Activated effector memory CD4-positive, alpha-beta T cell treated with anti-CD3 and anti-CD28 coated beads, Interleukin-2, amount 50 U/mL, for 16 hours (primary cell): Measurements from ENCODE around the gene GPC3.
"Not testable (repeated sequence)": the region's sequence is repeated elsewhere in the genome, so short reads cannot be mapped to it uniquely, and the experiment has no call there.

ENCODE experiments used
- DNase-seq: peaks from one replicate; pipeline ENCODE4 v3.0.0-alpha.2; 2020

The GPC3 gene

GRCh38 chrX:133985164-133985966 lies at the start of gene GPC3:
Gene GPC3, minus strand, starts transcription at chrX:133985594.
- DNase-seq = peak; percentile 67

- DNase-seq = no peak
Measured at GRCh38 chrX:134032441-134032840, 47.0 kb upstream of the GPC3 start.

GRCh38 chrX:134026565-134027311 lies 41.3 kb upstream of the GPC3 start:
- no peak for DNase-seq

GRCh38 chrX:134025986-134026545 lies 40.7 kb upstream of the GPC3 start:
- no peak for DNase-seq

- no peak for DNase-seq
Measured at GRCh38 chrX:134024686-134025377, 39.4 kb upstream of the GPC3 start.

GRCh38 chrX:134023851-134024281 lies 38.5 kb upstream of the GPC3 start:
- DNase-seq = no peak

GRCh38 chrX:134020910-134021309 lies 35.5 kb upstream of the GPC3 start:
- no peak for DNase-seq

GRCh38 chrX:134019567-134020206 lies 34.3 kb upstream of the GPC3 start:
- no peak for DNase-seq

- DNase-seq = not testable (repeated sequence)
Measured at GRCh38 chrX:134016309-134016708, 30.9 kb upstream of the GPC3 start.

GRCh38 chrX:134015510-134015909 lies 30.1 kb upstream of the GPC3 start:
- not testable (repeated sequence) for DNase-seq

- DNase-seq = no peak
Measured at GRCh38 chrX:134013524-134013923, 28.1 kb upstream of the GPC3 start.

GRCh38 chrX:134013092-134013497 lies 27.7 kb upstream of the GPC3 start:
- no peak for DNase-seq

GRCh38 chrX:134010690-134011089 lies 25.3 kb upstream of the GPC3 start:
- DNase-seq = no peak

GRCh38 chrX:134007716-134008115 lies 22.3 kb upstream of the GPC3 start:
- DNase-seq = no peak

GRCh38 chrX:134006484-134007161 lies 21.2 kb upstream of the GPC3 start:
- DNase-seq = no peak

GRCh38 chrX:134004084-134004483 lies 18.7 kb upstream of the GPC3 start:
- no peak for DNase-seq

- DNase-seq = no peak
Measured at GRCh38 chrX:134002921-134003615, 17.7 kb upstream of the GPC3 start.

GRCh38 chrX:134000260-134001245 lies 15.2 kb upstream of the GPC3 start:
- DNase-seq = no peak

- DNase-seq = no peak
Measured at GRCh38 chrX:133999031-133999705, 13.8 kb upstream of the GPC3 start.

GRCh38 chrX:133995759-133996158 lies 10.4 kb upstream of the GPC3 start:
- no peak for DNase-seq
